Measurements from ENCODE around the gene NTNG1.
A peak's percentile ranks its signal among the peaks of the same experiment; 100 is the strongest.

Gene NTNG1

DNA sequence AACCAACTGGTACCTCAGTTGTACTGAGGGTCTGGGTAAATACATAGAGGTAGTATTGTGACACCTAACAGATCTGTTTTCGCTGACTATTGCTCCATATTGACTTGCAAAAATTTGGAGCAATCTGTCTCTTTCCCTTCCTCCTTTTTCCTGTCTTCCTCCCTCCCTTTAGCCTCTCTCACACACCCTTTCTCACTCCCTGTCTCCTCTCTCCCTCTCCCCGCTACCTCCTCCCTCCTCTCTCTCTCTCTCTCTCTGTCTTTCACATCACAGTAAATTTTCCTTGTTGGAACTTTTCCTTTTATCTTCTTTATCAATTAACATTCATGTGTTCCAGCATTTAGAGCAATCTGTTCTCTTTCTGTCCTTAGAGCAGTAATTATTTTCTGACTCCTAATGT, 278.2 kb downstream of the NTNG1 start:
- DNase-seq, result no peak

DNA sequence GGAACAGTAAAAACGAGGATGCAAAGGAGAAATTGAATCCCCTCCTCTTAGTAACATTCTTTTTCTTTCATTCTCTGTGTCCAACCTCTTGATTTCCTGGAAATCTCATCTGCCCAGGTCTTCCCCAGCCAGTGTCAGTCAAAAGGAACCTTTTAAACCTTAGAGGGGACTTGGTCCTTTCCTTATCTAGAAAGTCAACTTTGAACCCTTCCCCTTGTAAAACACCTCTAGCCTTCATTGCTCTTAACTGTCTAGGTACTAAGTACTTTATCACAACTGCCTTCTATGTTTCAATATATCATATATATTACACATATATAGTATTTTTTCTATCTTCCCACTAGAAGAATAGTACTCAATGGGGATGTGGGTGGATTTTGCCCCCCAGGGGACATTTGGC, 282.1 kb downstream of the NTNG1 start:
- no peak for DNase-seq

DNA sequence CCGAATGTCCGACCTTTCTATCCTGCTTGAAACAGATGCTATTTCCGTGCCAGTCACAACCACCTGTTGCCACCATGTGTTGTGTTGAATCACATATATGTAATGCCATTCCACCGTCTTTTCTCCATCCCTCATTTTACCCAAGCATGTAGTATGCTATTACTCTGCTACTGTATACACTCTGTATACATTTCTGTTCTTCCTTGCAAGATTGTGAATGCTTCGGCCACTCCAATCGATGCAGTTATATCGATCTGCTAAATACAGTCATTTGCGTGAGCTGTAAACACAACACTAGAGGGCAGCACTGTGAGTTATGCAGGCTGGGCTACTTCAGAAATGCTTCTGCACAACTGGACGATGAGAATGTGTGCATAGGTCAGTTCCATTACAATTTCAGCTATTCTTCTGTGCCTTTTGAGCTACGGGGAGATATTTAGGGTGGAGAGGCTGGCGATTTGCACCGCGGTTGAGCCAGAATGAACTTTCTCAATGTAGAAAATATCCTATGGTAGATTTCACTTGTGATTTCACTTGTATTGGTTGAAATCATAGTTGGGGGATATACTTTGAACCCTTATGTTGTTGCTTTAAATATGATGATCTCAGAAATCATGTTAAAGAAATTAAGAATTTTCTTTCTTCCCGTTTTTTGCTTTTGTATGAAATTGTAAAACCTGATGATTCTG, 289.8 kb downstream of the NTNG1 start:
- peak; percentile 31 for DNase-seq

DNA sequence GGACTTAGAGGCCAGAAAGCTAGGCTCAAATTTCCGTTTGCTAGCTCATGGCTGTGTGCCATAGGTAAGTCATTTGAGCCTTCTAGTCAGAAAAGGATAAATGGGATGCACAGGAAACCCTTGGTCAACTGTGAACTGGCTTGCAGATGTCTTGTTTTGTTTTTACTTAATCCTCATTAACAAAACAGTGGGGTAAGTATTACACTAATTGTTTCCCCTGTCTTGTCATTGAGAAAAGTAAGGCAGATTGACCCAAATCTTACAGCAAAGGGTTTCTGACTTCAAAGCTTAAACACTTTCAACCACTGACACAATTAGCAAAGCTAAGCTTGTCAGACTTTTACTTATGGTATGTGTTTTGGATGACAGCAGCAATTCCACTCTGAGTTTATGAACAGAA, 291.3 kb downstream of the NTNG1 start:
- DNase-seq, result no peak

DNA sequence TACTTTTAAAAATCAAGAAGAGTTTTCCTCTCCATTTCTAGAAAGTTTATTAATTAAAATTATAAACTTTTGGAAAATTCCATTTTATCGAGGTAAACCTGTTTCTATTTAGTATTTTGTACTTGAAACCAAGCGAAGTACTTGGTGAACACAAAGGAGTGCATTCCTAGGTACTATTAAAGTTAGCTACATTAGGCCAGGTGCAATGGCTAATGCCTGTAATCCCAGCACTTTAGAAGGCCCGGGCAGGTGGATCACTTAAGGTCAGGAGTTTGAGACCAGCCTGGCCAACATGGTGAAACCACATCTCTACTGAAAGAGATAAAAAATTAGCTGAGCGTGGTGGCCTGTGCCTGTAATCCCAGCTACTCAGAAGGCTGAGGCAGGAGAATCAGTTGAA, 292.2 kb downstream of the NTNG1 start:
- DNase-seq, result no peak

DNA sequence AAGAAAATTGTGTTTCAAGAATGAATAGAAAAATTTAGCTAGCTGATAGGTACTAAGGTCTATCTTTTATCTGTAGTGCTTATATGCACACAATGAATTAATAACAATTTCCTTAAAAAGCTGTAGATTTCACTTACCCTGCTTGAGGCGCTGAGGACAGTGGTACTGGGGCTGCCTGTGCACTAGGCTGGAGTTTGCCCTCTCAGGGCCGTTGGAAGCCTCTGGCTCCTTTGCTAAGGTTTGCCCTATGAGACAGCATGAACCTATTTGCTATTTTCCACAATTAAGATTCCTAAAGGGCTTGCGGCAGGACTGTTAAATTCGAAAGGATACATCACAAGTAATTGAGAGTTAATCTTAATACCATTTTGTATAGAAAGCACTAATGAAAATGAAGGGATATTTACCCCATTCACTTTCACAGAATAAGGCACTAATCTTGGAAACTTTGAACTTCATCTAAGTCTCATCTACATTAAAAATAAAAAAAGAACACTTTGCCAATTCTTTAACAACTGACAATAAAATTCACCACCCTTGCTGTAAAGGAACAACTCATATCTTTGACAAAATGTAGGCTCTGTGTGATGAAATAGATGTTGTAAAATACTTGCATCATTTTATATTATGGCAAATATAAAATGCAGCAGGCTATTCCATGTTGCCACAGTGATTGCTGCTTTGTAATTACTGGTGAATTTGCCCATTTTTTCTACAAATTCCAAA, 293.0 kb downstream of the NTNG1 start:
- DNase-seq, result no peak

DNA sequence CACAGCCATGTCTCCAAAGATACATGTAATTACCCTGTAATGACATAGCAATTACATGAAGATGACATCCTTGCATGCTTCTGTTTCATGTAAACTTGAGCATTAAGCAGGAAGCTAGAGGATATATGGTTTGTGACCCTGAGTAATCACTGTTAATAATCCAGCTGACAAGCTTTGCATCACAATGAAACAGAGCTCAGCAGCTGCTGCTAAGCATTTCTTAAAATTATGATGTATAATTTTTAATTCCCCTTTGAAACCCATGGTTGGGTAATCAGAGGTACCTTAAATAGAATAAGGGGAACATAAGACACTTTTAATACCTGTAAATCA, 293.5 kb downstream of the NTNG1 start:
- peak; percentile 7 for DNase-seq

DNA sequence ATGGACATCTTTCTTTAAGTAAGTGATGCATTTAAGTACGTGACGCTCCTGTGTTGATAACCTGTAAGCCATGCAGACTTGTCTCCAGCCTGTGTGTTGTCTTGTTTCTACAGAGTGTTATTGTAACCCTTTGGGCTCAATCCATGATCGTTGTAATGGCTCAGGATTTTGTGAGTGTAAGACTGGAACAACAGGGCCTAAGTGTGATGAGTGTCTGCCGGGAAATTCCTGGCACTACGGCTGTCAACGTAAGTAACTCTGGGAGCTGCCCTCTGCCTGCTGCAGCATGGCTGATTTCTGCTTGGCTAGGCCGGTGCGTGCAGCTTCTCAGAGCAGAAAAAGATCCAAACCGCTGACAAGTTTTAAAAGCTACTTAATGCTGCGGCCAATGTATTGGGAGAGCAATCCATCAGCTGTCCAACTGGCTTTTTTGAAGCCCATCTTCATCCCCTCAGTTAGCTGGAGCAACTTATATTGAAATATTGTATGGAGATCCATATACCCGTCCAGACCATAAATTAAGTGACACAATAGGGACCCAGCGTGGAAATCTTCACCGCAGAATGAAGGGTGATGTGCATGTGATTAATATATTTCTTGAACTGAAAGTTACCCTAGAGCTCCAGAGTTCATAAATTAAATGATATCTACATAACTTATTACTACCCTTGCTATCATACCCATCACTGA, 295.9 kb downstream of the NTNG1 start:
- no peak for DNase-seq

DNA sequence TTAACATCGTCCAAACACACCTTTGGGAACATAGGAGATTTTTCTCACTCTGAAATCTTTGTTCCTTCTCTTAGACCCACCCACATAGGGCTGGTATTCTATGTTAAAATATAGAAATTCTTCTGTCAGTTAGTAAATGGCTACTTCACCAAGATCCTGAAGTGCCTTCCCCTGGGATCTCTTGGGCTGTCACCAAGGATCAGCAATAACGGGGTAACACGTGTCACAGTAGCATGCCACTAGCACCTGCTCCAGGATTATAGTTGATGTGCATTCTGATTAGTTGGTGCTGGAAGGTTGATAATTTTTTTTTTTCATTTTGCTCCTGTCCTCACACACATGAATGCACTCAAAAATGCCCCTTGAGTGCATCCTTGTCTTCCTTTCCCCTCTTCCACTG, 298.7 kb downstream of the NTNG1 start:
- no peak for DNase-seq

DNA sequence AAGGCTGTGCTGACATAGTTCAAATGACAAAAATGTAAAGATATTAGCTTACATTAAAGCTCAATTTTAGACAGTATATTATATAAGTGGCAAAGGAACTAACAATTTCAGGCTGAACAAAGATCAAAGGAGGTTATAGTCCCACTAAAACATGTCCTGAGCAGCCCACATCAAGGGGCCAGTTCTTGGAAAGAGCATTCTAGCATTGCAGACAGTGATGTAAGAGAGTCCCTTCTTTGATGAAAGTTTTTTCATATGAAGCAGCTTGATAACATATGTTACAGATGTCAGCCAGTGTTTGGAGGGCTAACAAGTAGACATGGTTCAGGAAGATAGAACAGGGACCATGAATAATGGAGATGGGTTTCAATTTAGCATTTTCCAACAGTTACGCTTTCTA, 301.7 kb downstream of the NTNG1 start:
- no peak for DNase-seq

DNA sequence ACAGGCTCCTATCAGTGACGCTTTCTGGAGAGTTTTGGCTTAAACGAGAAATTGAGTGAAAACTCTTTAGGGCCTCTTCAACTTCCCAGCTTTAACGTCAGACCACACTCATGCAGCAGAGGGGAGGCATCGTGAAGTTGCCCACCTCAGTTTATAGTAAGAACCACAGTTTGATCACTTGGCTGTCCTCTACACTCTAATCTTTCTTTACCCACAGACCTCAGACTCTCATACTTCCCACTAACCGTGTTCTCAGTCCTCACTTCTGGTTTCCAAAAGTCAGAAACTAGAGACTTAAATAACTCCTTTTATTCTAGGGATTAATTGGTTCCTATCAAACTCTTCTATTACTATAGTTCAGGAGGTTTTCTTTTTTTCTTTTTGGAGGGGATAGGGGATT, 302.2 kb downstream of the NTNG1 start:
- DNase-seq, result no peak

DNA sequence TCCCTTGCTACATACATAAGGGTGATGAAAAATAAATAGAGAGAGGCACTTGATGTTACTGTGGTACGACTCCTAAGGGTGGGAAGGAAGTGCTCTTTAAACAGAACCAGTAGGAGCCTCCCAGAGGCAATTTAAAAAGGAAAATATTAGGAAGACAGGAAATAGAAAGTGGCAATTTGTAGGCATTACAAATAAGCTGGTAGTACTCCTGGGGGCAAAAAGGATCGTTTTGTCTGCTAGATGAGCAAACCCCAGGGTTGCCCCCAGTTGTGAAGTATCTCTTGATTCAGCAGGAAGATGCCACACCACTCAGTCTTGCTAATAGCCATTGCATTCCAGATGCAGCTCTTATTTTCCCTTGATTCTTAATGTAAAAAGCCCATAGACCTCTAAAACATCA, 303.0 kb downstream of the NTNG1 start:
- DNase-seq, result no peak

DNA sequence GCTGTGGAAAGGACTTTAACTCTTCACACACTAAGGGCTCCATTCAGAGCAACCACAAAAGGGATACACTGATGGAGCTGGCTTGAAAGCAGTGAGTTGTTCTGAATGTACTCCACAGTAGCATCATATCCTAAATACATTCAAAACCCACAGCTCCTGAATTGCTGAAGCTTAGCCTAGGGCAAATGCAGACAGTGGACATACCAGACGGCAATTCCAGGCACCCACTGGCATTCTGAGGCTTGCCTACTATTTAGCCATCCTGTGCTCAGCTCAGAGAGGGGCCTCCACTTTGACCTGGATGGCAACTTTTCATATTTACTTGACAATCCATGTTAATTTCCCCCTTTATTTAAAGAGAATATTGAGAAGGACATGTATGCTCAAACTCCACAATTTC, 303.5 kb downstream of the NTNG1 start:
- no peak for DNase-seq

DNA sequence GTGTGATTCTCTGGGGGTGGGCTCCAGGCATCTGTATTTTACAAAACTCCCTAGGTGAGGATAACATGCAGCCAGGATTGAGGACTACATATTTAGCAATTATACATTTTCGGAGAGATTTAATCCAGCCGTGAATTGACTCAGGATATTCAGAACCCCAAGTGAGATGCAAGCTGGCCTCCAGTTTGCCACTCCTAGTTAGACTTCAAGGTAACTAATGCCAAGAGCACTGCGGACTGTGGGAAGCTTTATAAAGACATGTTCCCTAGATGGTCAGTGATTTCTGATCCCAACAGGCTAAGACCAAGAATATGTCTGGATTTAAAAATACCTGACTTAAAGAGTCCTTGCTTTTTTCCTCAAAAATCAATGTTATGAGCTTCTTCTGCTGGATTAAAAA, 308.5 kb downstream of the NTNG1 start:
- DNase-seq, result no peak

DNA sequence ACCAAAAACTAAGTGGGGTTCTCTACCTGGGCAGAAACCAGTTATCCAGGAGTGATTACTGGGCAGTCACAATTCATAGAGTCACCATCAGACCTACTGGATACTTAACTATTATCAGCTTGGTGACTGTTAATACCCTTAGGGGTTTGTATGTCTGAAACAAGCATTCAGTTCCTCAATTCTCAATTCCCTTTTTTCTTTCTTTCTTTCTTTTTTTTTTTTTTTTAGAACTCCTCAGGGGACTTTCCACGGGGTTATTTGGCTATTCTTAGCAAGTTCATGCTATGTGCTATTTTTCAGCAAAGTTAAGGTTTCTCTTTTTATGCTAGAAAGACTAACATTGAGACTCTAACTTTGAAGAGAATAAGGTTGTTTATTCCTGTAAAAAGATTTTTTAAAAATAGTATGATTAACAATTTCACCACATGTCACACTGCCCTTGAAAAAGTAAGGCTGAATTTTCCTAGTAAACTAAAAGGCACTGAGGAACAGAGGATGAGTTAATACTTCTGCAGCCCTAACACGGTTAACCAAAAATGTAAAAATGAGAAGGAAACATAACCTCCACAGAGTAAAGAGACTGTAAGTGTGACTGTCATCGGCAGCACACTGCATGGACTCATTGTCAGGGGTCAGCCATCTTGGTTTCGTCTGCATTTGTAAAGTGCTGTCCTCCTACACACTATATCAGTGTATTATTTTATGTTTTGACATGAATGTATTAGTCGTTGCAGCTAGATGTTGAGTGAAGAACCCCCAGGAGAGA, 310.2 kb downstream of the NTNG1 start:
- DNase-seq, result no peak

DNA sequence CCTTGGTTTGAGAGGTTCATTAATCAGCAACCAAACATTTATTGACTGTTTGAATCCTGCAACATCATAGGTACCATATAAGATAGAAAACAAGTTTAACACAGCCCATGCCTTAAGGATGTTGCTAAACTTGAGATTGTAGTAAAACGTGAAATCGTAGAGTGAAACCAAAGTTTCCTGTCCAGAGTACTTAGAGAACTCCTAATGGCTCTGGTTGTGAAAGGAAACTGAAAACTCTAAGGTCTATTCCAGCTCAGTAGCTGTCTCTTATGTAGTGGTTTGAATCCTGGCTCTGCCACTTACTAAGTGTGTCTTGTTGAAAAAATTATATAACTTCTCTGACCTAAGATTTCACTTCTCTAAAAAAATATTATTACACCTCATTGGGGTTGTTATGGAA, 310.9 kb downstream of the NTNG1 start:
- no peak for DNase-seq

DNA sequence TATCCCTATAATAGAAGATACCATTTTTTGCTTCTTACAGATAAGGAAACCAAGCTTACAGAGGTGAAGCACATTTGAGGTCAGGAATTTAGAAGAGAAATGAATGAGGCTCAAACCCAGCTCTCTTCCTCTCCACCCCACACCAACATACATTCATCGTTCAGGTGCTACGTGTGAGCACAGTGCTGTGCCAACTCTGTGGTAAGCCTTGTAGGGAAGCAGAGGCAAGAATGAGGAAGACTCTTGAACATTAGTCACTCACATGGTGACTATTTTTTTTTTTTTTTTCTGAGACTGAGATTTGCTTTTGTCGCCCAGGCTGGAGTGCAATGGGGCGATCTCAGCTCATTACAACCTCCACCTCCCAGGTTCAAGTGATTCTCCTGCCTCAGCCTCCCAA, 314.0 kb downstream of the NTNG1 start:
- no peak for DNase-seq

DNA sequence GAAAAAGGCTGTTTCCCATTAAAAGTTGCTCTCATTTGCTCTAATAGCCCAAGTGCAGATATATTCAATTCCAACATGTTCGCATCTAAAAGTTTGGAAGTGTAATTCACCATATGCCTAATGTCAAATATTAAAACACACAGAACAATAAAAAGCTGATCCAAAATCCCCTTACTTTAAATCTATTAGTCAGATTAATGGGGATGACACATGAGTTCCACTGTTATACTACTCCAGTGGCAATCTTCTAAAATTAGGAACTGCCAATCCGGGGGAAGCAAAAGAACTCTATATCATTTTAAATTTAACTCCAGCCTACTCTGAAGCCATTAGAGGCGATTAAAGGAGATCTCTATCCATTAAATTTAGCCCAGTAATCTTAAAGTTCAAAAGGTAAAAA, 317.1 kb downstream of the NTNG1 start:
- DNase-seq, result no peak

DNA sequence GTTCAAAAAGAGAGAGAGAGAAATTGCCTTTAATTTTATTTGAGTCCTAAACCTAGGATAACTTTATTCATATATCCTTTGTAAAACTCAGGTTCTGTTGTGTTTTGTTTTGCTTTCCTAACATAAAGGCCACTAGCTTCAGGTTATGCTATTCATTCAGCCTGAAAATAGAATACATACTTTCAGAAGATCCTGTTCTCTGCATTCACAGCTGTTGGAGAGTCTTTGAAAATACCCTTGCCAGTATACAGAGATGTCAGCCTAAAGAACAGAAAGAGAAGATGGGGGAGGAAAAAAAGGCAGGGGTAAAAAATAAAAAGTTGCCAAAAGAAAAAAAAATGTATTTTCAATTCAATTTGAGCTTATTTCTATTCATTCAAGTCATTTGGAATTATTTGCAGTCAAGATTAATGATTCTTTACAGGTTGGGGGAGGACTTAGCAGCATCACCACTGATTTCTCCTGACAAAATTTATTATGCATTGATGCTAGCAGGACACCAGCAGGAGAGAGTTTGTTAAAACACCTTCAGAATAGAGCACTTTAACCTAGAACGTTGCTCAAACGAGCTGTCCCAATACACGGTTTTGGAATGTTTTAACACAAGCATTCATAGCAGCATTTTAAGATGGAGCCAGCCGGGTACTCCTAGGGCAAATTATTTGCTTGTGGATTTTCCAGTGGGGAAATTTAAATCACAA, 318.5 kb downstream of the NTNG1 start:
- no peak for DNase-seq

DNA sequence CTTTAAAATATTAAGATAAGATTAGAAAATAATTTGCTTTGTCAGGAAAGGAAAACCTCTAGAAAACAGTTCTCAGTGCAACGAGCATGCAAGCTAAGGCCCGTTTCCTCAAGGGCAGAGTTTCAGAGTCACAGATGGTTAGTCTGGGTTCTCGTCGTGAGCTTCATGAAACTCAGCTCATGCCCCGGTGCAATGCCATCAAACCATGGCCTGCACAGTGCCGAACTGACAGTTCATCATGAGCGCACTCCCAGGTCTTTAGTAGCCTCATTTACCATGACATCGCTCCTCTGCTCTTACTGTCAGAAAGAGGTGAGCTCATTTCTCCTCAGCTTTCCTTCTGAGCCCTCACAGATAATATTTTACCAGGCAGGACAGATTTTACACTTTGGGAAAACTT, 319.2 kb downstream of the NTNG1 start:
- no peak for DNase-seq

DNA sequence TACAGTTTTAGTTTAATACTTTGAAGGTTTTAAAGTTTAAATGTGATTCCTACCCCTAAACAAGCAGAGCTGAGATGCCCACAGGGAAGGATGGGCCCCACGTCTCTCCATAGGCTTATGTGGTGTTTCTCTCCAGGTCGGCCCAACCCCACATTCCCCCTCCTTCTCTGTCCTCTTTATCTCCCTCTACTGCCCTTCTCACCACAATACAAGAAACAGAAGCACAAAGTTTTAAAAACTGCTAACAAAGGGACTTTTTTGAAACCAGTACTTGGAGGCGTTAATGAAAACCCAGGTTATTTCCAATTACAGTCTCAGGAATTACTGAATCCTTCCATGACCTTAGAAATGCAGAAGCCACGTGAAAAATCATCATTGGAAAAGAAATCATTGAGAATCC, 324.0 kb downstream of the NTNG1 start:
- DNase-seq, result no peak

DNA sequence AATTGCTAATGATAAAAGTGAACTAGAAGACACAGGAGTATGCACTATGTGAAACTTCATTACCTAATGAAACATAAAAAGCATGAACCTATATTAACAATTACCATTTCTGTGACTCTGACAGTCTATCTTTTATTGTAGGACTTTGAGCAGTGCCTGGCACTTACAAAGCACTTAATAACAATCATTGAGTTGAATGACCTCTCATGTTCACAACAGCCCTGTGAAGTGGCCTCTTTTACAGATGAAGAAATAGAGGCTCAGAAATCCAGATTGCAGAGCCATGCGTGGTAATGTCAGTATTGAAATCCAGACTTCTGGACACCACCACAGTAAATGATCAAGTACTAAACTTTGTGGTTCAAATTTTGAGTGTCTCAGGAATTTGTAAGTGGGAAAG, 326.4 kb downstream of the NTNG1 start:
- DNase-seq, result no peak

DNA sequence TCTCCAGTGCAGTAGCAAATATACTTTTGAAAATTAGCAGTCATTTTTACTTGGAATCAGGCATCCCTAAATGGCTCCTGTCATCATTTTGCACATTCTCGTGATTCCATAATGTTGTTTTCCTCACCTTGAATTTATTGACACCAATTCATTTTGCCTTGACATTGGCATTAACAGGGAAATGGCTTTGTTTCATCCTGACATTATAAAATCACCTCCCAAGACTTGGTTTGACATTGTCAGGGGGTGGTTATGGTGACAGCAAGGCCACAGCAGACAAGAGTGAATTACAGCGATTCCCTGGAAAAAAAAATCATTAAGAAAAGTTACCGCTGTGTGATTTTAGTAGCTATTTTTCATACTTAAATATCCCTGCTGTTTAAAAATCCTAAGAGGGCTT, 327.0 kb downstream of the NTNG1 start:
- no peak for DNase-seq
